Astrocyte of the cerebellum (primary cell): ENCODE data around the gene C22orf15.

ENCODE experiments used
- DNase-seq: peaks from one replicate; pipeline ENCODE4 v3.0.0-alpha.2; 2011; ENCODE audit warnings: low read depth
- H3K4me3 ChIP-seq: 2 replicates; pipeline ENCODE4 v1.5.1; 2011; ENCODE audit warnings: mild to moderate bottlenecking, low read depth, low read length, moderate library complexity
- CTCF ChIP-seq: IDR thresholded peaks from 2 replicates; pipeline ENCODE4 v1.5.1; 2012; ENCODE audit warnings: low read length, low read depth, moderate library complexity, mild to moderate bottlenecking; ENCODE audit errors: missing control alignments
- in situ Hi-C: cut with HindIII; loops from 2 replicates; pipeline ENCODE4 v1.10.0; 2017; ENCODE audit warnings: low sequenced_read_pairs

C22orf15 gene

GRCh38 chr22:23743303-23743705 lies 19.5 kb upstream of the C22orf15 start:
- TF ChIP-seq CTCF: no peak
- DNase-seq: no peak
- in situ Hi-C loops: no loop called here
- H3K4me3 ChIP-seq: no peak overlapping the region

- TF ChIP-seq CTCF: no peak
- no peak overlapping the region for H3K4me3 ChIP-seq
- DNase-seq: no peak
- in situ Hi-C loops: no loop called here
These were observed 18.8 kb upstream of the C22orf15 start for GRCh38 chr22:23744001-23744400.

- no peak overlapping the region for H3K4me3 ChIP-seq
- TF ChIP-seq CTCF: no peak
- no peak for DNase-seq
- in situ Hi-C loops: no loop called here
These were observed 18.3 kb upstream of the C22orf15 start for GRCh38 chr22:23744485-23744884.

GRCh38 chr22:23745791-23746190 lies 17.0 kb upstream of the C22orf15 start:
- DNase-seq: no peak
- H3K4me3 ChIP-seq: no peak overlapping the region
- no peak for TF ChIP-seq CTCF
- in situ Hi-C loops: no loop called here

- peak overlapping the region; percentile 90 for H3K4me3 ChIP-seq
- peak; percentile 24 for DNase-seq
- no peak for TF ChIP-seq CTCF
- in situ Hi-C loops: no loop called here
These were observed 12.9 kb upstream of the C22orf15 start for GRCh38 chr22:23749841-23750301.

- peak overlapping the region; percentile 90 for H3K4me3 ChIP-seq
- in situ Hi-C loops: no loop called here
- DNase-seq: no peak
- no peak for TF ChIP-seq CTCF
These were observed 12.4 kb upstream of the C22orf15 start for GRCh38 chr22:23750367-23750713.
